Measurements from ENCODE around the gene UBR7.

Gene UBR7

DNA sequence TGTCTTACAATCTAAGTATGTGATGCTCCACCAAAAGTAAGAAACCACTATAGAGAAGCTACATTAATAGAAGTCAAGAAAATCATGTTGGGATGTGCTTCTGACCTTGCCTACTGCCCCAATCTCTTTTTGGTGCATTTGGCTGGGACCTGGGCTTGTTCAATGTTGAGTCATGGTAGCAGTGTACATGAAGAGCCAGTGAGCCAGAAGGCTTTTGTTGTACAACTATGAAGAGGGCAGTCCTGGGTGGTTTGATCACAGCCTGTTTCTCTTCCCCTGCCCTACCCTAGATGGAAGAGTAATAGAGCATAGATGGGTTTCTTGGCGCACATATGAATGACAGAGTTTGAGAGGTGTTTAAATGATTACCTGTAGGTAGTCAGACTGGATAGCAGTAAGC, 56.4 kb downstream of the UBR7 start:
- DNase-seq: no peak

DNA sequence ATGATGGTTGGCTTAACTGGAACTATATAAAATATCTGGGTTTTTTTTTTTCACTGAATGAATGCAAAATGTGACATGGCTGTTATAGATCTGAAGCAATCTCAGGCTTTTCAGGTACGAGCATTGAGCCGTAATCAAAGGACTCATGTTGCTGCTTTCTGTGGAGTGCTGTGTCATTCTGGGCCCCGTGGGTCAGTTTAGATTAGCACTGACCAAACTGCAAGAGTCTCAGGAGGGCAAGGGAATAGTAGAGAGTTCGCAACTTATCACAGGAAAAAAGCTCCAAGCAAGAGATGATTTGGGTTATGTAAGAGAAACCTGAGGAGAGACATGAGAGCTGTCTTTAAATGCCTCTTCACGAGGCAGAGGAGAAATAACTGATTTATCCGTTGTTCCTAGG, 59.1 kb downstream of the UBR7 start:
- DNase-seq: no peak

- no peak for DNase-seq
Observed at GRCh38 chr14:93267149-93267711, 60.2 kb downstream of the UBR7 start.

DNA sequence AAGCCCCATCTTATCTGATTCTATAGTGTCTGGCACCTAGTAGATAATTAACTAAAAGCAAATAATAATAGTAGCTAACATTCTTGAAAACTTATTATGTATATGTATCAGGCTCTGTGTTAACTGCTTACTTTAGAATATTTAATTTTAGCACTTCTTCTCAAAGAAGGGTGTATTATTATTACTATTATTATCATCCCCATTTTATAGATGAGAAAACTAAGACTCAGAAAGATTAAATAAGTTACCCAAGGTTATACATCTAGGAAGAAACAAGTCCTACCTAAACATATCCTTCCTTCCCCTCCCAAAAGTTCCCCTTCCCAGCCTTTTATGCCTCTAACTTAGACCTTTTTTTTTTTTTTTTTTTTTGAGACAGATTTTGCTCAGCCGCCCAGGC, 61.4 kb downstream of the UBR7 start:
- no peak for DNase-seq

GRCh38 chr14:93269341-93270068, 62.4 kb downstream of the UBR7 start:
- no peak for DNase-seq

- no peak for DNase-seq
Observed at GRCh38 chr14:93271111-93271510, 64.1 kb downstream of the UBR7 start.

- DNase-seq: no peak
Observed at GRCh38 chr14:93274055-93274806, 67.2 kb downstream of the UBR7 start.

DNA sequence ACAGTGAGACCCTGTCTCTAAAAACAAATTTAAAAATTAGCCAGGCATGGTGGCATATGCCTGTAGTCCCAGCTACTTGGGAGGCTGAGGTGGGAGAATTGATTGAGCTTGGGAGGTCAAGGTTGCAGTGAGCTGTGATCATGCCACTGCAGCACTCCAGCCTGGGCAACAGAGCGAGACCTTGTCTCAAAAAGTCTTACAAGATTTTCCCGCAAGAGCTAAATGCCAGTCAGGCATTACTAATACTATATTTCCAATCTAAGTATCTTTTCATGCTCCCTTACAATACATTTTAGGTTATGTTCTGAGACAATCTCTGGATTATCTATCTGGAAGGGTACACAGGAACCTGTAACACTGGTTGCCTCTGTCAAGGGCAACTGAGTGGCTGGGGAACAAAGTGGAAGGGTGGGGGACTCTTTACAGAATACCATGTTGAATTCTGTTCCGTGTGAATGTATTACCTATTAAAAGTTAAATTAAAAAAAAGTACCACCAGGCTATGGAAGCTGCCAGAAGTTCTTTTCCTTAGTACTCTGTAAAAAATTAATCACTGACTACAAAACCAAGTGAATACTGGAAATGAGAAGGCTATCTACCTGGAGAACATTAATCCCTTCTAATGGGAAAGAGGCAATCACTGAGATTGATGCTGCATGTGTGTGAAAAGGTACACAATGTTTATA, 69.1 kb downstream of the UBR7 start:
- no peak for DNase-seq

All from activated effector memory CD4-positive, alpha-beta T cell treated with anti-CD3 and anti-CD28 coated beads, Interleukin-2, amount 50 U/mL, for 16 hours (primary cell).